Measurements from ENCODE around the gene ADCK1.
"Not testable (repeated sequence)": the region's sequence is repeated elsewhere in the genome, so short reads cannot be mapped to it uniquely, and the experiment has no call there.

The ADCK1 gene

DNA sequence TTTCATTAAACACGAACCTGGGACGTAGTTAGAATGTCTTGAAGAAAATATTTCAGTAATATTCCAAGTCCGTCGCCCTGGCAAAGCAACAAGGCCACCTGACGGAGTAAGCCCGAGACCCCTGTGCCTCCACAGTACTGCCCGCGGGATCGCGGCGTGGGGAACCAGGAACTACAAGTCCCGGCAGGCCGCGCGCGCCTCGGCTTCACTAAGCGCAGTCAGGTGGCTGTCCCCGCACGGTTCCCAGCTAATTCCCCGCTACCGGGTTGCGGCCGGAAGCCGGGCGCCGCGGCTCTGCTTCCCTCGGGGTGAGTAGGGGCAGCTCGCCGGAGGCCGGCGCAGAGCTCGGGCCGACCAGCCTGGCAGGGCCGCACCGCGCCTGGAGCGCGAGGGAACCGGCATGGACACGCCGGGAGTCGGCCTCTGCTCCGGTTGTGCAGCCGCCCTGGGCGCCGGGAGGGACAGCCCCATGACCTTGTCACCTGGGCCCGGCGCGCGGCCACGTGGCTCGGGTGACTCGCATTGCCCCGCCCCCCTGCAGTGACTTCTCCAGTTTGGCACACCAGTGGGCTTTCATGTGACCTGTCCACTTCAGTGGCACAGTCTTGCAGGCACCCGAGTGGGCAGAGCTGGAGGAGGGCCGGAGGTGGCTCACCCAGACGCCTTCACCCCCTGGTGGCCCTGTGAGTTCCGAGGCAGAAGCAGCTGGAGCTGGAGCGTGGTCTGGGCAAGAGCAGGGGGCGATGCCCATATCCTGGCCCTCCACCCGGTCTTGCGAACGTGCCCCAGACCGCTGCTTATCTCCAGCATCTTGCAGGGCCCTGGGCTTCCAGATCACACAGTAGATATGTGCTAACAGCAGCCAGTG, at the start of gene ADCK1:
ADCK1 (plus strand) TSS at position 247 of the 868 bp plus-strand sequence. CDS start 18,870 bp downstream, outside the sequence.
- peak; percentile 86 for DNase-seq

DNA sequence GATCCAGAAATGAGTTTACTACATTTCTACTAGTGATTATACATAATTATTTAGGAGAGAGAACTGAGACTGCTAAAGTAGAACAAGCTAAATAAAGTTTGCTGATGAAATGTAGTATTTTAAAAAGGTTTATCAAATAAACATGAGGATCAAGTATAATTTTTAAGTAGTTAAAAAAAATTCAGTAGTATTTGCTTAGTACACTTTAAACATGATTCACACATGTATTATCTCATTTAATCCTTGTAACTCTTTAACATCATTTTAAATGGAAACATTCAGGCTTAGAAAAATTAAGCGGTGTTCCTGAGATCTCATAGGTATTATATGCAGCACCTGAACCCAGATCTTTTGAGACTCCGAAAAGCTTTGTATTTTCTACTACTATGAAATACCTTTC, 47.6 kb upstream of the ADCK1 start:
- DNase-seq = no peak

DNA sequence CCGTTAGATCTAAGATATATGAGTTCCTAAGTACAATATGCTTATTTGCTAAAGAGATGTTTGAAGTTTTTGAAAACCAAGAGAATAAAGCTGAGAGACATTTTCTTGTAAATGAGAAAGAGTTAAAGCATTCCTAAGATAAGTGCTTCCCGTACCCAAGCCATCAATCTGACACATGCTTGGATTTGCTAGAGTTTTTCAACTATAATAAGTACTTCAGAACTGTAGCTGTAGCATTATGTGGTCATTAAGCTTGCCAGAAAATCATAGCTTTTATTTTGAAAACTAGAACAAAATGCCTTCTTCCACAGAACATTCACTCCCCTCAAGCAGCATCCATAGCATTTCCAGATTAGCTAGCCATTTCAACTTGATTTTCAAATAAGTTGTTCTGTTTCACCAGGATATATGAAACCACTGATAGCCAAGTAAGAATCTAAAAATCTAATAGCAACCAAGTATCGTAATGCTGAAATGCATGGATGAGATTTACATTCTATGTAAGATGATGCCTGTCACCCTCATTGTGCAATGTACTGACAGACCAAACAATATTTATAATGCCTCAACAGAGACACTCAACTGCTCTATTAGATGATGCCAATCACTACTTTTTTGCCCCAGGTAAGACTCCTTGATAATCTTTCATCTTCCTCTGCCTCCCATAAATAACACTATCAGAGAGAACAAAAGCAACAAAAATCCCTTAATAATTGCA, 47.0 kb upstream of the ADCK1 start:
- DNase-seq = no peak

GRCh38 chr14:77760381-77761204, 39.3 kb upstream of the ADCK1 start, which contains the start of gene SNW1:
Gene SNW1, minus strand, starts transcription at chr14:77761156. Its CDS starts 29 bp downstream, at chr14:77761127.
- peak; percentile 98 for DNase-seq

GRCh38 chr14:77761205-77761931, 38.5 kb upstream of the ADCK1 start:
- DNase-seq = peak; percentile 60

DNA sequence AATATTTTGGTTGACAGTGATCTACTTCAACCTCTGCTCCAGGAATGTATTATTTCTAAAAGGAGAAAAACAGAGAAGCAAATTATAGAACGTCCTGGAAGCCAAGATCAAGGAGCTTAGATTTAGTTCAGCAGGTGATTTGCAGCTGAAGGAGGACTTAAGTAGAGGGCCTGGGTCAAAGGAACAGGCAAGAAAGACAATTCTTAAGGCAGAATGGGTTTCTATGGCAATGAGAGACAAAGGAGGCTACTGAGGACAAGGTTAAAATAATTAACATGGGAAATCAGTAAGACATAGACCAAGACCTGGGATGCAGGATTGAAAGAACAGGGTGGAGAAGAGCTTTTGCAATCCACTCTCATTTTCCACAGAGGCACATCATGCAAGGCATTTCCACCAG, 36.6 kb upstream of the ADCK1 start:
- no peak for DNase-seq

DNA sequence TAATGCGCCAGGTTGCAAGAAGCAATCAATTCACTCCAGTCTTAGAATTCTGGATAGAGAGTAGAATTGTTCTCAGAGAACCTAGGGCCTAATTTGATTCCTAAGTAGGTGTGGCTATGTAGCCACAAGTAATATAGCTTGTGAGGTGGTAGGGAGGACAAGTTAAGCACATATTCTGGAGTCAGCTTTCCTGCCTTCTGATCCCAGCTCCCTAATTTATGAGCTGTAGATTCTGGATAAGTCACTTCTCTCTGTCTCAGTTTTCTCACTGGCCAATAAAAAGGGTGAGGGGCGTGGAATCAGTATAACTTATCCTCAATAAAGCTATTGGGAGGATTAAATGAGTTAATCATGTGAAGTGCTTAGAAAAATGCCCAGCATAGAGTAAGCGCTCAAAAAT, 35.9 kb upstream of the ADCK1 start:
- DNase-seq = no peak

DNA sequence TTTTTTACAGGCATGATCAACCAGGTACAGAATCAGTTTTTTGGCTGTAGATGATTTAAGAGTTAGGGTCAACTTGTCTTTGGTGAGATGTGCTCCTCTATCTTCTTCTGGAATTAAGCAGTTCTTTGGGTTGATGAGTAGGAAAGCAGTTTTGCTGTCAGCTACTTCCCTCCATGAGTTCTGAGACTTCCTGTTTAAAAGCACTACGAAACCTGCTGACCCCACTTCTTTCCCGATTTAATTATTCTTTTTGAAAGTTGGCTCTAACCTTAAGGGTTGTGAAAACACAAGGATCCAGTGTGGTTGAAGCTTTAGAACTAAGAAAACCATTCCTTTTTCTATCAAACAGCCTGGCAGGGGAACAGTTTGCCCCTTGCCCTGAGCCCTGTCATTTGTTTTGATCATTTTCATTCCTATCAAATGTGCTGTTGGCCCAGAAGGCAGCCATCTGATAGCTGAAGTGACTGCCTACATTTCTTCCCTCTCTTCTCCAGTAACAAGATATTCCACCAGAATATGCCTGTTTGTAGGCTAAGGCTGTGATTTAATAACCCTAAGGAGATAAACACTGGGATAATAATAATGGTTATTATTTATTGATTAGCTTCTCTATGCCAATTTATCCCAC, 31.4 kb upstream of the ADCK1 start:
- not testable (repeated sequence) for DNase-seq

DNA sequence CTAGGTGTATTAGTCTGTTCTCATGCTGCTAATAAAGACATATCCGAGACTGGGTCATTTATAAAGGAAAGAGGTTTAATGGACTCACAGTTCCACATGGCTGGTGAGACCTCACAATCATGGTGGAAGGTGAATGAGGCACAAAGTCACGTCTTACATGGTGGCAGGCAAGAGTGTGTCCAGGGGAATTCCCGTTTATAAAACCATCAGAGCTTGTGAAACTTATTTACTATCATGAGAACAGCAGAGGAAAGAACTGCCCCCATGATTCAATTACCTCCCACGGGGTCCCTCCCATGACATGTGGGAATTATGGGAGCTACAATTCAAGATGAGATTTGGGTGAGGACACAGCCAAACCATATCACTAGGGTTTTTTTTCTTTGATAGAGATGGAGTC, 25.9 kb upstream of the ADCK1 start:
- not testable (repeated sequence) for DNase-seq

GRCh38 chr14:77782202-77782601, 17.7 kb upstream of the ADCK1 start:
- DNase-seq = no peak

DNA sequence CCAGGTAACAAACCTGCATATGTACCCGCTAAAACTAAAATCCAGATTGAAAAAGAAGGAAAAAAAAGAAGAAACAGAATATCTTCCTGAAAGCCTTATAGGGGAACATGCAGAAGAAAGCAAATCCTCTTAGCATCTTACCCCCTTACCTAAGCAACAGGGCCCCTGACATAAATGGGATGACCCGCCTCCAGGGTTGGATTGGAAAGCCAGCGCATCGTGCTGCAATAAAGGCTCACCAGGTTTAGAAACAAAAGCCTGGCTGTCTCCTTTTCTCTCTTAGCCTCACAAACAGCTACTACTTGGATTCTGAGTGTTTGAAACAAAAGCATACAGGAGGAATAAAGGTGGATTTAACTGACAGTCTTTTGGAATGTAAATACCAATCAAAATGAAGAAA, 13.8 kb upstream of the ADCK1 start:
- DNase-seq = no peak

GRCh38 chr14:77790566-77791224, 9.2 kb upstream of the ADCK1 start:
- DNase-seq = no peak

DNA sequence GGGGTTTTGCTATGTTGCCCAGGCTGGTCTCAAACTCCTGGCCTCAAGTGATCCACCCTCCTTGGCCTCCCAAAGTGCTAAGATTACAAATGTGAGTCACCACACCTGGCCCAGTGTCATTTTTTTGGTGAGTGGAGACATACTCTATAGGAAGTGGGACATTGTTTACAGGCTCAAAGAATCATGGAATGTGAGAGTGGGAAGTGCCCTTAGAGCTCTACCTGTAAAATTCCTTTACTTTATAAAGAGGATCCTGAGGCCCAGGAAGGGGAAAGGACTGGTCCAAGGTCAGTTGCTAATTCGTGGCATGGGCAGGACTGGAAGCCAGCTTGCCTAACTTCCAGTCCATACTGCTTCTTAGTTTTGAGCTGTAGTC, 8.7 kb upstream of the ADCK1 start:
- DNase-seq = no peak

DNA sequence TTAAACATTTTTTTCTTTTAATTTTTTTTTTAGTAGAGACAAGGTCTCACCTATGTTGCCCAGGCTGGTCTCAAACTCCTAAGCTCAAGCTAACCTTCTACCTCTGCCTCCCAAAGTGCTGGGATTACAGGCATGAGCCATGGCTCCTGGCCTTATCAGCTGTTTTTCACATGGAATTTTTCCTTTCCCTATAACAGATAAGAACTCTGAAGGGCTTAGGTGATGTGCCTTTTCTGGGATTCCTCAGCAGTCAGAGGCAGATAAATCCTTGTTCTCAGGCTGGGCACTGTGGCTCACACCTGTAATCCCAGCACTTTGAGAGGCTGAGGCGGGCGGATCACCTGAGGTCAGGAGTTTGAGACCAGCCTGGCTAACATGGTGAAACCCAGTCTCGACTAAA, 6.7 kb upstream of the ADCK1 start:
- not testable (repeated sequence) for DNase-seq

GRCh38 chr14:77794357-77794756, 5.6 kb upstream of the ADCK1 start:
- DNase-seq = no peak

DNA sequence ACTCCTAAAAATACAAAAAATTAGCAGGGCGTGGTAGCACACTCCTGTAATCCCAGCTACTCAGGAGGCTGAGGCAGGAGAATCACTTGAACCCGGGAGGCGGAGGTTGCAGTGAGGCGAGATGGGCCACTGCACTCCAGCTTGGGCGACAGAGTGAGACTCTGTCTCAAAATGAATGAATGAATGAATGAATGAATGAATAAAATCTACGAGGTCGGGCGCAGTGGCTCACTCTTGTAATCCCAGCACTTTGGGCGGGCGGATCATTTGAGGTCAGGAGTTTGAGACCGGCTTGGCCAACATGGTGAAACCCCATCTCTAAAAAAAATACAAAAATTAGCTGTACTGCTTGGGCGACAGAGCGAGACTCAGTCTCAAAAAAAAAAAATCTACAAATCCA, 453 bp upstream of the ADCK1 start:
- DNase-seq = not testable (repeated sequence)

DNA sequence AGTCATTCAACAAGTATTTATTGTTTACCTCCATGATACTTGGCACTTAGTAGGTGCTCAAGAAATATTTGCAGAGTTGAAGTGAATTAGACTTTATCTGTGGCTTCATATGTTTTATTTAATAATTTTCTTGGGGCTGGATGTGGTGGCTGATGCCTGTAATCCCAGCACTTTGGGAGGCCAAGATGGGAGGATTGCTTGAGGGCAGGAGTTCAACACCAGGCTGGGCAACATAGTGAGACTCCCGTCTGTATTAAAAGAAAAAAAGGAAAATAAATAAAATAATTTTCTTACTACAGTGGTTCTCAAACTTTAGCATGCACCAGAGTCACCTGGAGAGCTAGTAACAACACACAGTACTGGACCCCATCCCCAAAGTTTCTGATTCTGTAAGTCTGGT, 905 bp downstream of the ADCK1 start:
- no peak for DNase-seq

DNA sequence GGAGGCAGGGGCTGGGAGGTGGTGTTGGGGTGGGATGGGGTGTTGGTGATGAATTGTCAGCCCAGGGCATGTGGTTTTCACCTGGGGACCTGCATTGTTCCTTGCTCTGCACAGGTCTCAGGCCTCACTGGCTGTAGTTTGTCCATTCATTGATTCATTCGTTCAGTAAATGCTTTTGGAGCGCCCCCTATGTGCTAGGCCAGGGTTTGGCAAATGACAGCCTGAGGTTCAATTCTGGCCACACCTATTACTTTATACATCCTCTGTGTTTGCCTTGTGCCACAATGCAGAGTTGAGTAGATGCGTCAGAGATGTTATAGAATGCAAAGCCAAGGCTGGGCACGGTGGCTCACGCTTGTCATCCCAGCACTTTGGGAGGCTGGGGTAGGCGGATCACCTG, 4.7 kb downstream of the ADCK1 start:
- DNase-seq = no peak

DNA sequence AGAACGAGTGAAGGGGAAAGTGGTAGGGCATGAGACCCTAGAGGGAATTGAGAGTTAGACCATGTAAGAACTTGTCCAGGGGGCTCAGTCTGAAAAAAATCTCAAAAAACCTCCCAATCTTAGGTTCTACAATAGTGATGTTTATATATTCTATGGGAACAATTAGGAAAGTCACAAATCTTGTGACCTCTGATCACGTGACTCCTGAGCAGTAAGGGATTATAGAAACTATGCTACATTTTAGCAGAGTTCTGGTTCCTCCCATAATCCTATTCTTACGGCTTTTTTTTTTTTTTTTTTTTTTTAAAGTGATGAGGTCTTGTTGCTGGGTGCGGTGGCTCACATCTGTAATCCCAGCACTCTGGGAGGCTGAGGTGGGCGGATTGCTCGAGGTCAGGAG, 5.8 kb downstream of the ADCK1 start:
- DNase-seq = no peak

DNA sequence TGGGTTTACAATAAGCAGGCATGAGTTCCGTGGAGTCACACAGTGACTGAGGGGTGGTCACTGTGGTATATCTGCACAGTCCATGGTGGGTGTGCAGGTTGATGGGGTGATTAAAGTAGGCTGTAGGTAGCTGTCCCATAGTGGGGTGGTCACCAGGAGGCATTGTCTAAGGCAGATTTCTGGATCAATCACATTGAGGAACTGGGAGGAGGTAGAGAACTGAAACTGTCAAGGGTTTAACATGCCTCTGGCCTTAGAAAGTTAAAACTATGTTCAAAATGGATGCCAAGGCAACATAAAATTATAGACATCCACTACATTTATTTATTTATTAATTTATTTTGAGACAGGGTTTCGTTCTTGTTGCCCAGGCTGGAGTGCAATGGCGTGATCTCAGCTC, 8.3 kb downstream of the ADCK1 start:
- DNase-seq = no peak

GRCh38 chr14:77809011-77809410, 9.1 kb downstream of the ADCK1 start:
- no peak for DNase-seq

DNA sequence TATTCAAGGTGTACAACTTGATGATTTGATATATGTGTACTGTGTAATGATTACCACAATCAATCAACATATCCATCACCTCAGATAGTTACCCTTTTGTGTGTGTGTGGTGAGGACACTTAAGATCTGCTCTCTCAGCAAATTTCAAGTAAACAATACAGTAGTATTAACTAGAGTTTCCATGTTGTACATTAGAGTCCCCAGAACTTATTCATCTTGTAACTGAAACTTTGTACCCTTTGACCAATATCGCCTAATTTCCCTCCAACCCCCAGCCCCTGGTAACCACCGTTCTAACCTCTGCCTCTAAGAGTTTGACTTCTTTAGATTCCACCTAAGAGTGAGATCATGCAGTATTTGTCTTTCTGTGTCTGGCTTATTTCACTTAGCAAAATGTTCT, 12.1 kb downstream of the ADCK1 start:
- no peak for DNase-seq
